ENCODE results near the gene BIRC7.

The BIRC7 gene

DNA sequence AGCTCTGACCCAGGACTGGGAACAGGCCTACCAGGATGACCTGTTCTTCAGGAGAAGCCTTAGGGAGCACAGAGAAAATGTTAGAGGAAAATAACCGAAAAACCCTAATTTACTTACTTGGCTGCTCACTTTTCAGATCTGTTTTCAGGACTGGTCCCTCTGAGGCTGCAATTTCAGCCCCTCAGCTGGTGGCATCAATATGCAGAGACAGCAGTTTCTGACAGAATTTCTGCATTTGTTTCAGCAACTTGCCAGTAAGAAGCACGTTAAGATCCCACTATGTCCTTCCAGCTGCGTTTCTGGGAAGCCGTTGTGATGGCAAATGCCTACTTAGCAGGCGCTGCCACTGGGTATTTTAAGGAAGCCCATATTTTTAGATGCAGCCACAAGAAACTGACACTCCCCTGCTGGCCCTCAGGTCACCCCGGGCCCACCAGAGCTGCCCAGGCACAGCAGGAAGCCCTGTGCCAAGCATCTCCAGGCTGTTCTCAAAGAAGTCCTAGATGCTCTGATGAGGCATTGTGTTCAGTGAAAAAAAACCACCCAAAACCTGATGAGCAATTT lies 27.3 kb upstream of the BIRC7 start:
- TF ChIP-seq, protein P1, sequence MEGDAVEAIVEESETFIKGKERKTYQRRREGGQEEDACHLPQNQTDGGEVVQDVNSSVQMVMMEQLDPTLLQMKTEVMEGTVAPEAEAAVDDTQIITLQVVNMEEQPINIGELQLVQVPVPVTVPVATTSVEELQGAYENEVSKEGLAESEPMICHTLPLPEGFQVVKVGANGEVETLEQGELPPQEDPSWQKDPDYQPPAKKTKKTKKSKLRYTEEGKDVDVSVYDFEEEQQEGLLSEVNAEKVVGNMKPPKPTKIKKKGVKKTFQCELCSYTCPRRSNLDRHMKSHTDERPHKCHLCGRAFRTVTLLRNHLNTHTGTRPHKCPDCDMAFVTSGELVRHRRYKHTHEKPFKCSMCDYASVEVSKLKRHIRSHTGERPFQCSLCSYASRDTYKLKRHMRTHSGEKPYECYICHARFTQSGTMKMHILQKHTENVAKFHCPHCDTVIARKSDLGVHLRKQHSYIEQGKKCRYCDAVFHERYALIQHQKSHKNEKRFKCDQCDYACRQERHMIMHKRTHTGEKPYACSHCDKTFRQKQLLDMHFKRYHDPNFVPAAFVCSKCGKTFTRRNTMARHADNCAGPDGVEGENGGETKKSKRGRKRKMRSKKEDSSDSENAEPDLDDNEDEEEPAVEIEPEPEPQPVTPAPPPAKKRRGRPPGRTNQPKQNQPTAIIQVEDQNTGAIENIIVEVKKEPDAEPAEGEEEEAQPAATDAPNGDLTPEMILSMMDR (conservative IDR thresholded peaks at IDR 0.05; ENCODE audit: low read depth, low read length) = no peak
- H3K4me3 ChIP-seq (ENCODE audit: low read depth, low read length) = no peak overlapping the region
- DNase-seq (ENCODE audit: low read depth) = no peak

DNA sequence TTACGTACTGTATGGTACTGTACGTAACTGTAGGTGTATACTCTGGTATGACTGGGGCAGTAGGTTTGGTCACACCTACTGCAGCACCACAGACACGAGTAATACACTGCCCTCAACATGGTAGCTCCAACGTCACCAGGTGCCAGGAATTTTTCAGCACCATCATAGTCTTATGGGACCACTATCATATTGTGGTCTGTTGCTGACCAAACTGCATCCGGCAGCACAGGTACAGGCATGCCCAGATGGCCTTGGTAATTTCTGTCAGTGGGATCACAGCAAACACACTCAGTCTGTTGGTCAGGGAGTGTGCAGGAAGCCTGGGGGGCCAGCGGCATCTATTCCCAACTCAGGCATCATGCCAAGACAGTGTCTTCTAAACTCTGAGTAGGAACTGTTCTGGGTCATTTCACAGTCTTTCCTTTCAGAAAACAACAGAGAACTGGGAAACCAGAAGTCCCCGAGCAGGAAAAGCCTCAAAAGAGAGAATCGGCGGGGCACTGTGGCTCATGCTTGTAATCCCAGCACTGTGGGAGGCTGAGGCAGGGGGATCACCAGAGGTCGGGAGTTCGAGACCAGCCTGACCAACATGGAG lies 25.6 kb upstream of the BIRC7 start:
- DNase-seq (ENCODE audit: low read depth) = no peak
- H3K4me3 ChIP-seq (ENCODE audit: low read depth, low read length) = no peak overlapping the region
- TF ChIP-seq, protein P1 (conservative IDR thresholded peaks at IDR 0.05; ENCODE audit: low read depth, low read length) = no peak

DNA sequence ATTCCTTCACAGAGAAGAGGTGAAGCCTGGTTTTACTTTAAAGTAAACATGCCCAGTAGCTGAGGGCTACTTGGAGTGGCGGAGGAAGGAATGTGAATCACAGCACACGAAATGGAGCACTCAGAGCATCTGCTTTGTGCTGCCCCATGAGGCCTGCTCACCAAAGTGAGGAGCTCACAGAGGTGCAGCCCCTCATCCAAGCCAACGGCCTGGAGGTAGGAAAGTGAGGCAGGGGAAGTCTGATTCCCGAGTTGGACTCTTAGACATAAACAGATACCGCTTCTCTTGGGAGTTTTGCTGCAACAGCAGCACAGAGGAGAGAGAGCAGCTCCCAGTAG lies 23.3 kb upstream of the BIRC7 start:
- TF ChIP-seq, protein P1 (conservative IDR thresholded peaks at IDR 0.05; ENCODE audit: low read depth, low read length) = no peak
- H3K4me3 ChIP-seq (ENCODE audit: low read depth, low read length) = no peak overlapping the region

DNA sequence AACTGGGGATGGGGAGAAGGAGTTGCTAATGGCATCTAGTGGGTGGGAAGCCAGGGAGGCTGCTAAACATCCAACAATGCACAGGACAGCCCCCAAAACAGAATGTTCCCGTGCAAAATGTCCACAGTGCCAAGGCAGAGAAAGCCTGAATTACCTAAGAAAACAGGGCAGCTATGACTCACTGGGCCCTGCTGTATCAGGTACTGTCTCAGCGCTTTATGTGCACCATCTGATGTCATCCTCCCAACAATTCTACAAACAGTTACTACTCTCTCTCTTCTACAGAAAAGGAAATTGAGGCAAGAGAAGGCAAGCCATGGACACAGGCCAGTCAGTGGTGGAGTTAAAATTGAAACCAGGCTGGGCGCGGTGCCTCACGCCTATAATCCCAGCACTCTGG lies 22.9 kb upstream of the BIRC7 start:
- no peak overlapping the region for H3K4me3 ChIP-seq (ENCODE audit: low read depth, low read length)
- TF ChIP-seq, protein P1 (conservative IDR thresholded peaks at IDR 0.05; ENCODE audit: low read depth, low read length) = no peak

More for the DNA sequence above, 23.3 kb upstream of the BIRC7 start:
- DNase-seq (ENCODE audit: low read depth) = no peak

DNA sequence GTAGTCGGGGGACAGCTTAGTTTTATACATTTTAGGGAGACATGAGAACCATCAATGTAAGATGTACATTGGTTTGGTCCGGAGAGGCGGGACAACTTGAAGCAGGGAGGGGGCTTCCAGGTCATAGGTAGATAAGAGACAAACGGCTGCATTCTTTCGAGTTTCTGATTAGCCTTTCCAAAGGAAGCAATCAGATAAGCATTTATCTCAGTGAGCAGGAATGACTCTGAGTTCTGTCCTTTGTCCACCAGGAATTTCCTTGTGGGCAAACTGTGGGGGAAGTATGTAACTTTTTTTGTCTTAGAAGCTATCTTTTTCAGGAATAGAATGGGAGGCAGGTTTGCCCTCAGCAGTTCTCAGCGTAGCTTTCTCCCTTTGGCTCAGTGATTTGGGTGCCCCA lies 21.2 kb upstream of the BIRC7 start:
- peak overlapping the region; percentile 77 for H3K4me3 ChIP-seq (ENCODE audit: low read depth, low read length)
- no peak for DNase-seq (ENCODE audit: low read depth)
- TF ChIP-seq, protein P1 (conservative IDR thresholded peaks at IDR 0.05; ENCODE audit: low read depth, low read length) = no peak

More for the DNA sequence above, 22.9 kb upstream of the BIRC7 start:
- peak; percentile 28 for DNase-seq (ENCODE audit: low read depth)

DNA sequence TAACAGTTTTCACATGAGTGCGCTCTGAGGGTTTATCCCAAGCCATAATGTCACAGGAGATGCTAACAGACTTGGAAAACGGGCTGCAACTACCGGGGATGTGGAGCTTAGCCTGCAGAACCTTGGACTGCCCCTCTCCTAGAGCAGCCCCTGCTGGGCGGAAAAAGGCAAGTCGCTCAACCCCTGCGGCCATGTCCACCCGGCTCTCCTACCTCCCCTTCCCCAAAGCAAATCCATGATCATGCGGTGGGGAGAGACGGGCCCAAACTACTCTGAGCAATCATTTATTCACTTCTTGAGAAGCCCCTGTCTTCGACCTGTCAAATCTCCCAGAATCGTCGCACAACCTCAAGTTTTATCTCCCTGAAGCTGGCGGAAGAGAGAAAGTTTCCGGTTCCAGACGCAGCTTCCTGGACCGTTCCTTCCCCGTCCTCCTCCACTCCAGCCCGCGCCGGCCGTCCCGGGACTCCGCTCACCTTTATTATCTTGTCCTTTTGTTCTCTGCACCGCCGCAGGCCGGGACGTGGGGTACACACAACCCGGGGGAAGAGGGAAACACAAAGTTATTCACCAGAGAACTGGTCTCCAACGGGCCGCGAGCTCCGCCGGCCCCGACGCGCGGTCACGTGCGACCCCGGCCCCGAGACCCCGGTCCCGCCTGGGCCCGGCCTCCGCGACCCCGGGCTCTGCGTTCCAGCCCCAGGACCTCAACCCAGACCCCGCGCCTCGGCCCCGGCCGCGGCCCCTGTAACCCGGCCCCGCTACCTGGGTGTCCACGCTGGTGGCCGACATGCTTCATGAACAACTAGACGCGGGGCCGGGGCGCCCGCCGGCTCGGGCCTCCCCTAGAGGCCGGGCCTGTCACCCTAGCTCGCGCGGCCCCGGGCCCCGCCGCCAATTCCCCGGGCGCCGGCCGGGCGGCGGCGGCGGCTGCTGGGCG lies 20.3 kb upstream of the BIRC7 start:
- peak overlapping the region; percentile 77 for H3K4me3 ChIP-seq (ENCODE audit: low read depth, low read length)
- TF ChIP-seq, protein P1 (conservative IDR thresholded peaks at IDR 0.05; ENCODE audit: low read depth, low read length) = peak; percentile 80
- peak; percentile 72 for DNase-seq (ENCODE audit: low read depth)

Measured in choroid plexus epithelial cell (primary cell).